Lower leg skin (tissue), 3 donors: ENCODE data around the gene PIGN.

Experiments used
- CTCF ChIP-seq, 3 donors: fragments of 450-650 bp; IDR thresholded peaks; one replicate each; pipeline ENCODE4 v1.5.1; 2016; ENCODE audit warnings: antibody characterized with exemption in 3 of 3, mild to moderate bottlenecking in 3 of 3, moderate library complexity in 2 of 3
- POLR2A ChIP-seq, 2 donors: fragments of 450-650 bp; IDR thresholded peaks; one replicate each; pipeline ENCODE4 v1.6.1; 2016 to 2017; ENCODE audit warnings: antibody characterized with exemption in 2 of 2, mild to moderate bottlenecking in 1 of 2, moderate library complexity in 1 of 2

- TF ChIP-seq CTCF (IDR thresholded peaks at IDR 0.05): no peak
- no peak for TF ChIP-seq POLR2A (IDR thresholded peaks at IDR 0.05)
These were observed 24.5 kb upstream of the PIGN start for GRCh38 chr18:62211325-62211828.
